GM12874 (cell line): ENCODE data around the gene EDIL3.

ENCODE experiments used
- CTCF ChIP-seq: IDR thresholded peaks from 2 replicates; pipeline ENCODE4 v1.5.1; 2011; ENCODE audit warnings: low read depth, mild to moderate bottlenecking, control low read depth, low read length, moderate library complexity; ENCODE audit not compliant: insufficient read depth

The EDIL3 gene

GRCh38 chr5:84378420-84378819 lies 6.3 kb downstream of the EDIL3 start:
- no peak for TF ChIP-seq CTCF

- TF ChIP-seq CTCF = no peak
Observed at GRCh38 chr5:84376346-84376745, 8.3 kb downstream of the EDIL3 start.

GRCh38 chr5:84374568-84374967 lies 10.1 kb downstream of the EDIL3 start:
- no peak for TF ChIP-seq CTCF

GRCh38 chr5:84373506-84373905 lies 11.2 kb downstream of the EDIL3 start:
- TF ChIP-seq CTCF = no peak

- TF ChIP-seq CTCF = no peak
Observed at GRCh38 chr5:84372066-84372695, 12.5 kb downstream of the EDIL3 start.

GRCh38 chr5:84370176-84370575 lies 14.5 kb downstream of the EDIL3 start:
- TF ChIP-seq CTCF = no peak

- no peak for TF ChIP-seq CTCF
Observed at GRCh38 chr5:84364043-84364442, 20.6 kb downstream of the EDIL3 start.
